HT1080 (cell line): ENCODE results near the gene CCDC127. TPM values are rescaled to one million over a fixed set of nuclear protein-coding genes. Genes with fewer than 3 reads are reported as not detected.
"Not testable (repeated sequence)": the region's sequence is repeated elsewhere in the genome, so short reads cannot be mapped to it uniquely, and the experiment has no call there.

Experiments
- DNase-seq: peaks from one replicate; pipeline ENCODE4 v3.0.0-alpha.2; 2015; ENCODE audit warnings: low read depth
- total RNA-seq: library from RNA; depleted of rRNA; stranded (reverse); fragments of >200 nt; shearing (Covaris generic); gene quantifications from 2 replicates; pipeline ENCODE4 v1.2.3, GENCODE V29; 2014

Gene CCDC127
- total RNA-seq, 1 experiment from 2014 or later = 4.1 TPM

DNA sequence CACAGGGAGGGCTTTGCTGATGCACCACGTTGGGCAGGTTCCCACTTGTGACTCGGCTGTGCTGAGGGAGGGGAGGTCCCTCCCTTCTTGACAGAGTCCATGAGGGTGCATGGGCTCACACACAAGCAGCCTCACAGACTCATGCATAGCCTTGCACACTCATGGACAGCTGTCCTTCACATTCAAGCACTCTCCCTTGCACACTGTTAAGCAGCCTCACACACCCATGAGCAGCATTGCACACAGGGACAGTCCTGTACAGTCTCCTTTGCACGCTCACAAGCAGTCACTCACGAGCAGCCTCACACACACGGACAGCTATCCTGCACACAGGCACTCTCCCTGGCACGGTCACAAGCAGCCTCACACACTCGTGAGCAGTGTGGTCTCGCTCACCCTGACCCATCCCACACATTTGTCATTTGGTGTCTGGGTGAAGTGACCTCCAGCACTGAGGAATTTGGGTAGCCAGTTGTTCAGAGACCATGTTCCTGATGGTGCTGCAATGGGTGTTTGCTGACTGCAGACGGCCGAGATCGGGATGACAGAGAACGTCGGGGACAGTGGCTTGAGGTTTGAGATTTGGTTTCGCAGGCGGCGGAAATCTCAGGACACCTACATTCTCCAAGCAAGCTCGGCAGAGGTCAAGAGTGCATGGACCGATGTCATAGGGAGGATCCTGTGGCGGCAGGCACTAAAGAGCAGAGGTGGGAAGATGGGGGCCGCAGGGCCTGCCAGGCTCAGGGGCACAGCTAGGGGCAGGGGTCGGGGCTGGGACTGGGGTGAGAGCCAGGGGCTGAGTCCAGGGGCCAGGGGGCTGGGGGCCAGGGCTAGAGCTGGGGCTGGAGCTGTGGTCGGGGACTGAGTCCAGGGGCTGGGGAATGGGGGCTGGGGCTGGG is 44.3 kb downstream of the CCDC127 start:
- no peak for DNase-seq

DNA sequence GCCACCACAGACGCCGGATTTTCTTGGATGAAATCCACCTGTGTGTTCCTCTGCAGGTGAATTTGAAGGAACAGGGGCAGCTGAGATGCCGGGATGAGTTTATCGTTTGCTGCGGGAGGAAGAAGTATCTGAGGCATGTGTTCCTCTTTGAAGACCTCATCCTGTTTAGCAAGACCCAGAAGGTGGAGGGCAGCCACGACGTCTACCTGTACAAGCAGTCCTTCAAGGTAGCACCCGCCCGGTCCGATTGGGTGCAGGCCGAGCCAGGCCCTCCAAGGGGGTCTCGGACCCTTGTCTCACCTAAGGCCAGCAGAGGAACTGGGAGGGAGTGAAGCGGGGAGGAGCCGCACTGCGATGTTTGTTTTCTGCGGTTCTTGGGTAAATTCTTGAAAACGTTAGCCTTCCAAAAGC is 45.1 kb downstream of the CCDC127 start:
- DNase-seq = no peak

DNA sequence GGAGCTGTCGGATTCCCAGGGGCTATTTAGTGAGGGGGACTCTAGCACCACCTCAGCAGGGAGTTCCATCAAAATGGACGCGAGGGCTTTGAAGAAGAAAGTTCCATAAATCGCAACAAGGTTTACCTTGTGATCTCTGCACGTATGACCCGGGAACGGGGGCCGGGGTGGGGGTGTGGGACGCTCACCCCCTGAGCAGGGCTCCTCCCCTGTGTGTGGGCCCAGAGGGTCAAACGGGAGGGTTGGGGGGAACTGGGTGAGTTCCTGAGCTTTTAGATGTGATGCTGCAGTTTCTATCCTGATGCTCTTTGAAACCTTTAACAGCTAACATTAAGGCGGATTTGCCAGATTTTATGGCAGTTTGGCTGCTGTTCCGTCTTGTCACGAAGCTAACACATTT is 45.5 kb downstream of the CCDC127 start:
- DNase-seq = no peak

DNA sequence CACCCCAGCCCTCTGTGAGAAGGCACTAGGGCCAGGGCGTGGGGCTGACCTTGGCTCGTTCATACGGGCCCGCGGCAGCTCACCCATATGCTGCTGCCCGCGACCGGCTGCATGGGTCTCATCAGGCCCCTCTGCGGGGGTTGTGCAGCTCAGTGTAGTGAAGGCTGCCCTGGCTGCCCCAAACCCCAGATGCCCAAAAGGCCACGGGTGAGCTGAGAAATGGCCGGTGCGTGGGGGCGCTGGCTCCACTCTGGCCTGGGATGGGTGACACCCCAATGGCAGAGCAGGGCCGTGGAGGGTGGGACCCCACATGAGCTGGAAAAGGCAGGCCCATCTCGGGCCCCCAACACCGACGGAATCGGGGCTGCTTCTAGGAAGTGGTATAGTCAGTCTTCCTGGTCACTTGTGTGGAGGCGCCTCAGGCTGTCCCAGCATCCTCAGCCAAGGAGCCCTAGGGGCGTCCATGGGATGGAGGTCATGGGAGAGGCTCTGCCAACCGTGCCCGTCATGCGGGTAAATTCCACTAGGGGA is 46.1 kb downstream of the CCDC127 start:
- no peak for DNase-seq

DNA sequence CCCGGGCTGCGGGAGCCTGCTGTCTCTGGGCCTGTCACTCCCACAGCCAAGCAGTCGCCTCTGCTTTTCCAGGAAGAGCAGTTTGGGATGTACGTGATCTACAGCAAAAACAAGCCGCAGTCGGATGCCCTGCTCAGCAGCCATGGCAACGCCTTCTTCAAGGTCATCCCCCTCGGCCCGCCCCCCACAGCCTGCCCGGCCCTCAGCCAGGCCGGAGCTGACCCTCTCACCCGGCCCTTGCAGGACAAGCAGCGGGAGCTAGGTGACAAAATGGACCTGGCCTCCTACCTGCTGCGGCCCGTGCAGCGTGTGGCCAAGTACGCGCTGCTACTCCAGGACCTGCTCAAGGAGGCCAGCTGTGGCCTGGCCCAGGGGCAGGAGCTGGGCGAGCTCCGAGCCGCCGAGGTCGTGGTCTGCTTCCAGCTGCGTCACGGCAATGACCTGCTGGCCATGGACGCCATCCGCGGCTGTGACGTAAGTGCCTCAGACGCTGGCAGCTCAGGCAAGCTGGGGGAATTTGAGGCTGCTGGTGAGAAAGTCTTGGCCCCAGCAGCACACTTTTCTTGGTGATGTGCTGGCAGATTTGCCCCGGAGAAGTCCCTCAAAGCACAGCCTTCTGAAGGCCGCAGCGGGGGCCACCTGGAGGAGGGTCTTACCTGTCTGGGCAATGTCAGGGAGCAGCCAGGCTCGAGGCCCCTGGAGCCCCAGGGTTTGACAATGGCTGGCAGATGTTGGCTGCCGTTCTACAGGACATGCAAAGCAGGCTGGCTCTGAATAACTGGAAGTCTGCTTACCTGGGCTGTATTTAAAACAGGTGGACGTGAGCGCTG is 46.8 kb downstream of the CCDC127 start:
- no peak for DNase-seq

DNA sequence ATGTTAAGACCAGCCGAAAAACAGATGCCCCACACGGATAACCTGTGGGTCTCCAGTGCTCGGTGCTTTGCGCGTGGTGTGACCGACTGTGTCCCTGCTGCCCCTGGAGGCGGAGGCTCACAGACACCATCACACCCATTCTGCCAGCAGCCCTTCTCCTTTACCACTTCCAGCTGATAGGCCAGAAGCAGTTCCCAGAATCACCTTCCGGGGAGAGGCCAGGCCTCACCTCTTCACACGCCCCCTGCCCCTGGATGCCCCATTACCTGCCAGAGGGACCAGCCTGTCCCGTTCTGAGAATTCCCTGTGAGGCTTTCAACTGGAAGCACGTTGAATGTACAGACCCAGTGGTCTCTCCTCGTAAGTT is 48.2 kb downstream of the CCDC127 start:
- no peak for DNase-seq

DNA sequence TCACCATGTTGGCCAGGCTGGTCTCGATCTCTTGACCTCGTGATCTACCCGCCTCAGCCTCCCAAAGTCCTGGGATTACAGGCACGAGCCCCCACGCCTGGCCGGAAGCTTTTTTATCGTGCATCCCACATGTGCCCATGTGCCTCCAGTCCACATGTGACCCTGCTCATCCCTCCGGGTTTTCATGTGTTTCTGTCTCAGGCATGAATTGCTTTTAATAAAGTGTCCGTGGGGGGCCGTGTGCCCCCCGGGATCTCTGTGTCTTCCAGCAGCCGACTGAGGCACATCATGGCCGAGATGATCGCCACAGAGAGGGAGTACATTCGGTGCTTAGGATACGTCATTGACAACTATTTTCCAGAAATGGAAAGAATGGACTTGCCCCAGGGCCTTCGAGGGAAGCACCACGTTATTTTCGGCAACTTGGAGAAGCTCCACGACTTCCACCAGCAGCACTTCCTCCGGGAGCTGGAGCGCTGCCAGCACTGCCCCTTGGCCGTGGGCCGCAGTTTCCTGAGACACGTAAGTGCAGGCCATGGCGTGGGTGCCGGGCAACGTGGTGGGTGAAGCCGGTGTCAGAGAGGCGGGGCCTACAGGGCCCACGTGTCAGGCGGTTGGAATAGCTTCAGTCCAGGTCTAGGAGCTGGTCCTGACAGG is 48.8 kb downstream of the CCDC127 start:
- no peak for DNase-seq

DNA sequence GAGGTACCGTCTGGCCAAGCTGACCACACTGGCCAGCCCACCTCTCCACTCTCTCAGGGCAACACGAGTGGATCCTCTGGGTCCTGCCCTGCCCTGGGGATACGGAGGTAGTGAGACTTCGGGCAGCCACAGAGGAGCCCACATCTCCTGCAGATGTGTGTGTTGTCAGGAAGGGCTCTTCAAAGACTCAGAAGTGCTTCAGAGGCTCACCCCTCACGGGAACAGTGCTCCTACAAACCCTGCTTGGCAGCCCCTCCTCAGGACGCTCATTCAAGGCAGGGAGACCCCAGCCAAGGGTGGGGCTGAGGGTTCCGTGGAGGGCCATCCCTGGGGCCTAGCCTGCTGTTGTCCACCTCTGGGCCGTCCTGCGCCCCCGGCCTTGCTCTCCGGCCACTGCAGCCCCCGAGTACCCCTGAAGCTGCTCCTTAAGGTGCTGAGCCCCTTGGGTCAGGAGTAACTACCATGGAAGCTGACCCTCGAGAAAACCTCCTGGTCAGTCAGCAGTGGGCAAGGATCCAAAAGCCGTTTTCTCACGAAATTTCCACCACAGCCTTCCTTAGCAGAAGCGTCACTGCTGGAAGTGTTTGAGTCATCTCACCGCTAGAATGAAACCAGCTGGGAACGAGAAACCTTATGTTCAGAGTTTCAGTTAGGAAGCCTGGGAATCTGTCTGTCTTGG is 49.8 kb downstream of the CCDC127 start:
- peak; percentile 93 for DNase-seq

DNA sequence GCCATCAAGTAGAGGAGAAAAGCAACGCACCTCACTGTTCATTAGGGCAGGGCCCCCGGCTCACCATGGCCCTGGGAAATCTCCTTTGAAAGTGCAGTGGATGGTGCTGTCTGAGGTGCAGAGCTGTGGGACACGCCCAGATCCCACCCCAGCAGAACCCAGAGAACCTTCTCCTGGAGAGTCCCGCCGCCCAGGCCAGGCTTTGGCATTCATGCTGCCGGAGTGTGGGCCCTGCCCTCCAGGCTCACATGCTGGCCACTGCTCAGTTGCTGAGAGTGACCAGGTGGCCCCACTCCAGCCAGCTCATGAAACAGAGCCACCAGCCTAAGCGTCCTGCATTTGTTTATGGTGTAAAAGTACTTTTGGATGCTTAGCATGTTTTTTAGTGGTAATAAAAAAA is 50.4 kb downstream of the CCDC127 start:
- no peak for DNase-seq

DNA sequence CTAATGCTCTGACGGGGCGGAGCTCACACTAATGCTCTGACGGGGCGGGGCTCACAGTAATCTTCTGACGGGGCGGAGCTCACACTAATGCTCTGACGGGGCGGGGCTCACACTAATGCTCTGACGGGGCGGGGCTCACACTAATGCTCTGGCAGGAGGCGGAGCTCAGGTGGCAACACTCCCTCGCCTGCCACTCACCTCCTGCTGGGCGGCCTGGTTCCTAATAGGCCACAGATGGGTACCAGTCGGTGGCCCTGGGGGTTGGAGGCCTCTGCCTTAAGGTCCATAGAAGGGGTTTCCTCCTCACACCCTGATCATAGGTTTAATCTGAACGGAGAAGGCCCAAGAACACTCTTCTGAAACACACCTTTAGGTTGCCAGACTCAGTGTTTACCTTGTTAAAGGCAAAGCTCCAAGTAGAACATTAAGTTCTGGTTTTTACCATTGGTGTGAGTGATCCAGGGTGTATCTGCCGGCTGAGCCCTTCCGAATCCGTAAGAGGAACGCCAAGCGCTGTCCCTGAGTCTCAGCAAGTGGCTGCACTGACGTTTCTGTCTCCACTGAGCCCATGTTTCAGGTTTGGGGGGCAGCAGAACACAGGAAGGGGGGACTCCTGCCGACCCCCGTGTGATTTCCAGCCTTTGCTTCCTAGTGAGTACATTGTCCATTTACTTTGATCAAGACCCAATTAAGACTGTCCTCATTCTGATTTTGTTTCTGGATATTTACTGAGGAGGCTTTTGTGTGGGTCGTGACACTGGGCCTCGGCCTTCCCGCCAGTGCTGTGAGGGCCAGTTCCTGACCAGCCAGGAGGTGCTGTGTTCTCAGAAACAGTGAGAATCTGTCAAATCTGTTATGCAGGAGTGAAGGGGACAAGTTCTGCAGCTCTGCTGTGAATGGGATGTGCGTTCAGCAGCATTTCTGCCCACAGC is 51.2 kb downstream of the CCDC127 start:
- no peak for DNase-seq

DNA sequence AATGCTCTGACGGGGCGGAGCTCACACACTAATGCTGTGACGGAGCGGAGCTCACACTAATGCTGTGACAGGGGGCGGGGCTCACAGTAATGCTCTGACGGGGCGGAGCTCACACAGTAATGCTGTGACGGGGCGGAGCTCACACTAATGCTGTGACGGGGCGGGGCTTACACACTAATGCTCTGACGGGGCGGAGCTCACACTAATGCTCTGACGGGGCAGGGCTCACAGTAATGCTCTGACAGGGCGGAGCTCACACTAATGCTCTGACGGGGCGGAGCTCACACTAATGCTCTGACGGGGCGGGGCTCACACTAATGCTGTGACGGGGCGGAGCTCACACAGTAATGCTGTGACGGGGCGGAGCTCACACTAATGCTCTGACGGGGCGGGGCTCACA is 53.2 kb downstream of the CCDC127 start:
- DNase-seq = not testable (repeated sequence)

DNA sequence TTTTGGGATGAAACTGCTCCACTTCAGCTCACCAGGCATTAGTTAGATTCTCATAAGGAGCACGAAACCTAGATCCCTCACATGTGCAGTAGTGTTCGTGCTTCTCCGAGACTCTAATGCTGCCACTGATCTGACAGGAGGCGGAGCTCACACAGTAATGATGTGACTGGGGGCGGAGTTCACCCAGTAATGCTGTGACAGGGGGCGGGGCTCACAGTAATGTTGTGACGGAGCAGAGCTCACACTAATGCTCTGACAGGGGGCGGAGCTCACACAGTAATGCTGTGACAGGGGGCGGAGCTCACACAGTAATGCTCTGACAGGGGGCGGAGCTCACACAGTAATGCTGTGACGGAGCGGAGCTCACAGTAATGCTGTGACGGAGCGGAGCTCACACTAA is 53.7 kb downstream of the CCDC127 start:
- DNase-seq = no peak

DNA sequence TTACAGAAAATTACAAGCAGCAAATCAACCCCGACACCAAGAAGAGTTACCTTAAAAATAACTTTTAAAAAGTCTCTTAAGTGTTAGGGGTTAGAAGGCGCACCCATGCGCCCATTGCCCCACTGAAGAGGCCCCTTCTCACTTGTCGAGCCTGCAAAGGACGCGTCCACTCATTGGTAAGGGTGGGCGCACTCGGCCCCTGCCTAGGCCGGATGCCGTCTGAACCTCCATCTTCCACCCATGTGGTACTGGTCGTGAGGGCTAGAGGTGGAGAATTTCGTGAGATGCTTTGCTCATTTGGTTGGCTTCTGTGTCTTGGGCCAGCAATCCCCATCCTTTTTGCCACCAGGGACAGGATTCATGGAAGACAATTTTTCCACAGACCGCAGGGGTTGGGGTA is 54.1 kb downstream of the CCDC127 start:
- no peak for DNase-seq

DNA sequence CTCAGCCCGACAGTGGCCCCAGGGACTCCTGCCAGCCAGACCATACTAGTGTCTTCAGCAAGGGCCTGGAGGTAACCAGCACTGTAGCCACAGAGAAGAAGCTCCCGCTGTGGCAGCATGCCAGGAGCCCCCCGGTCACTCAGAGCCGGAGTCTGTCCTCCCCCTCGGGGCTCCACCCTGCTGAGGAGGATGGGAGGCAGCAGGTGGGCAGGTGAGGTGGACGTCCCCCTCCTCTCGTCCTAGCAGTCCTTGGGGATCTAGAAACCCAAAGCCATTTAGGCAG is 54.7 kb downstream of the CCDC127 start:
- no peak for DNase-seq

DNA sequence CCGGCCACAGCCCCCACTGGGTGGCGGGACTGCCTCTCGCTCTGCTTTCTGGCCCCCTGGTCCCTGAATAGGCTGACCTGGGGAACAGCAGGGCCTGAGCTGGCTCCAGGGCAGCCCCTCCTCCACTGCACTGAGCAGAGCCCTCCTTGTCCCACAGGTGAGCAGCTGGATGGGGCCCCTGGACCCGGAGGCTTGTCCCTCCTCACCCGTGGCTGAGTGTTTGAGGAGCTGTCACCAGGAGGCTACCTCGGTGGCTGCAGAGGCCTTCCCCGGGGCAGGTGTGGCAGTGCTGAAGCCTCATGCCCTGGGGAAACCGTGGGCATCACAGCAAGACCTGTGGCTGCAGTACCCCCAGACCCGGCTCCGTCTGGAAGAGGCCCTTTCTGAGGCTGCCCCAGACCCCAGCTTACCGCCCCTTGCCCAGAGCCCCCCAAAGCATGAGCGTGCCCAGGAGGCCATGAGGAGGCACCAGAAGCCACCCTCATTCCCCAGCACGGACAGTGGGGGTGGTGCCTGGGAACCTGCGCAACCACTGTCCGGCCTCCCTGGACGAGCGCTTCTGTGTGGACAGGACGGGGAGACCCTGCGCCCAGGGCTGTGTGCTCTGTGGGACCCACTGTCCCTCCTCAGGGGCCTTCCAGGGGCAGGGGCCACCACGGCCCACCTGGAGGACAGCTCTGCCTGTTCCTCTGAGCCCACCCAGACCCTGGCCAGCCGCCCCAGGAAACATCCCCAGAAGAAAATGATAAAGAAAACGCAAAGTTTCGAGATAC is 55.2 kb downstream of the CCDC127 start:
- no peak for DNase-seq

DNA sequence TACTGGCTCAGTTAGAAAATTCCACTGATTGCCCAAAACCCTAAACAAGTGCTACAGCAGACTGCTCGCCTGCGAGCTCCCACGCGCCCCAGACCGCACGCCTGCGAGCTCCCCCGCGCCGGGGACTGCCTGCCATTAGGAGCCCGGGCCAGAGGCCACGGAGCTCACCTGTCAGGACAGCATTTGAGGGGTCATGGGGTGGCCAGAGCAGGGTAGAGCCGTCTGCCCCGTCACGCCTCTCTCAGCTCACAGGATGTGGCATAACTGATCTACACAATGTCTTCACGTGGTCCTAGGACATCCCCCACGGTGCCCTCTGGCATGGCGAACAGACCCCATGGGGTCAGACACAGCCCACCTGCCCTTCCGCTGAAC is 55.8 kb downstream of the CCDC127 start:
- DNase-seq = no peak

DNA sequence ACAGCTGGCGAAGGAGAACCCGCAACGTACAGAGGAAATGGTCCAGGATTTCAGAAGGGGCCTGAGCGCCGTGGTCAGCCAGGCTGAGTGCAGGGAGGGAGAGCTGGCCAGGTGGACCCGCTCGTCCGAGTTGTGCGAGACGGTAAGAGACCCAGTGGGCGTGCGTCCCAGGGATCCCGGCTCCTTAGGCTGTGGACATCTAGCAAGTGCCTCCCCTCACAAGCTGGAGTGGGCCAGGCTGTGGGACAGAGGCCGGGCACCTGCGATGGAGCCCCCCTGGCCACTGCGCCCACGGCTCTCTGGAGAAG is 56.2 kb downstream of the CCDC127 start:
- no peak for DNase-seq

DNA sequence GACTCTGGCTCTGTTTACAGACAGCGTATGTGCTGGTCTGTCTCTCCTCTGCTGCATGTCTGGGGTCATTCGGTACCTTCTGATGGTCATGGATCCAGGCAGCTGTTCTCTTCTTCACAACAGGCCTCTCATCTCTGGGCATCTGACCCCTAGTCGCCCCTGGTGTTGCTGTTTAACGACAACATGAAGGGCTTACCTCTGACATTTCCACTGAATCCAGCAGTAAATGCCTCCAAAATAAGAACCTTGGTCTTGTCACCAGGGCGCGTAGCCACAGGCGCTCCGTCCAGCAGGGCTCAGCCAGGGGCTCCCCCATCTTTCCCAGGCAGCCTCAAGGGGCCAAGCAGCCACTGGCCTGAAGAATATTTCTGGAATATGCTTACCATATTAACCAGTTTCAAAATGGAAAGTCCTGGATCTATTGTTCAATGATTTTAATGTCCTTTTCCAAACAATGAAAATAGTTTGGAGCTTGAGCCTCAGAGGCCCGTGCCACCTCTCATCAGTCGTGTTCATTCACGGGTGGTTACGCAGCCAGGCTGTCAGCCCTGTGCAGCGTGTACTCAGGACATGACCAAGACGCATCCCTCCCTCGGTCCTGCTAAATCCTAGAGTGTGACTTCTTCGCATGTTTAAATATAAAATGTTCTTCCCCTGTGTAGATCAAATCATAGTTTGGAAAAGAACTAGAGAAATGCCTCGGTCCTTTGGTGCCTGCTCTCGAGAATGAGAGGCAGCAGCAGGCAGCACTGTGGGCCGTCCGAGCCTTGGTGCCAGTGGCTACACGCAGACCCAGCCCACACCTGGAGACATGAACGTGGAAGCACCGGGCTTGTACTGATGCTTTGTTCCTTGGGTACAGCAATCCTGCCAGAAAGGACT is 56.8 kb downstream of the CCDC127 start:
- DNase-seq = no peak

DNA sequence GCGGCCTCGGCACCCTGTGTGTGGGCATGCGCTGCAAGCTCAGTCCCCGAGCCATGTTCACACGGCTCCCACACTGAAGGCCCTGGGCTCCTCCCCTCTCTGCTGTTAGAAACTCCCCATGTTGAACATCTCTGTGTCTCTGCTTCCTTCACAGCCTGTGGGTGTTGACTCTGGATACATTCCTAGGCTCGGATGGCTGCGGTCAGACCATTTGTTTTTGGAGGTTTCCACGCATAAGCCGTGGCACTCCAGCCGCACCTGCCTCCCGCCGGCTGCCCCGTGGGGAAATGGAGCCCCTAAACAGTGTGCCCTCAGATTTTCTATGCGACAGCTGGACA is 57.8 kb downstream of the CCDC127 start:
- DNase-seq = peak; percentile 61
